Activated naive CD8-positive, alpha-beta T cell treated with anti-CD3 and anti-CD28 coated beads, Interleukin-2, amount 50 U/mL, for 24 hours (primary cell): Measurements from ENCODE around the gene SMYD3.

Experiments used
- ATAC-seq: fragments of 150-1000 bp; cut with Tn5 transposase; one replicate; pipeline ENCODE4 v1.10.0; 2021
- DNase-seq: peaks from one replicate; pipeline ENCODE4 v3.0.0; 2021
- H3K27ac Mint-ChIP-seq: one replicate; pipeline ENCODE4 v1.8.0; 2021; ENCODE audit warnings: mild to moderate bottlenecking, mixed read lengths
- H3K27me3 Mint-ChIP-seq: one replicate; pipeline ENCODE4 v1.8.0; 2021; ENCODE audit warnings: mixed read lengths
- H3K36me3 Mint-ChIP-seq: one replicate; pipeline ENCODE4 v1.8.0; 2021; ENCODE audit warnings: low read depth, mixed read lengths
- H3K4me1 Mint-ChIP-seq: one replicate; pipeline ENCODE4 v1.8.0; 2021; ENCODE audit warnings: mixed read lengths
- H3K4me3 Mint-ChIP-seq: one replicate; pipeline ENCODE4 v1.8.0; 2021; ENCODE audit warnings: mild to moderate bottlenecking, moderate library complexity, mixed read lengths
- H3K9me3 Mint-ChIP-seq: one replicate; pipeline ENCODE4 v1.8.0; 2021; ENCODE audit warnings: mixed read lengths

The SMYD3 gene

GRCh38 chr1:246506674-246507481 lies at the start of gene SMYD3:
Gene SMYD3, minus strand, starts transcription at chr1:246507279.
- peak within 1 kb of the TSS; percentile 88 for H3K4me3 Mint-ChIP-seq
- H3K27ac Mint-ChIP-seq, result peak within 1 kb of the TSS; percentile 84
- H3K9me3 Mint-ChIP-seq, result no peaks in the 10 kb centered on the region

GRCh38 chr1:246554201-246554600 lies 47.1 kb upstream of the SMYD3 start:
- peaks cover 1% of the 10 kb centered on the region for H3K4me1 Mint-ChIP-seq
- H3K9me3 Mint-ChIP-seq, result no peaks in the 10 kb centered on the region
- peaks cover 42% of the 10 kb centered on the region for H3K36me3 Mint-ChIP-seq
- ATAC-seq (no peak), DNase-seq (no peak)
- H3K4me3 Mint-ChIP-seq, result no peak overlapping the region
- H3K27me3 Mint-ChIP-seq, result no peaks in the 10 kb centered on the region
- H3K27ac Mint-ChIP-seq, result no peak overlapping the region

More at GRCh38 chr1:246506674-246507481, at the start of gene SMYD3:
- ATAC-seq (peak; percentile 91), DNase-seq (peak; percentile 84)
- H3K4me1 Mint-ChIP-seq, result peaks cover 25% of the 10 kb centered on the region
- no peaks in the 10 kb centered on the region for H3K27me3 Mint-ChIP-seq
- peaks cover 4% of the 10 kb centered on the region for H3K36me3 Mint-ChIP-seq

GRCh38 chr1:246552110-246552509 lies 45.0 kb upstream of the SMYD3 start:
- Mint-ChIP-seq H3K36me3 (peaks cover 40% of the 10 kb centered on the region), H3K4me3 (no peak overlapping the region), H3K27me3 (no peaks in the 10 kb centered on the region), H3K27ac (no peak overlapping the region), H3K9me3 (no peaks in the 10 kb centered on the region), H3K4me1 (peaks cover 1% of the 10 kb centered on the region)
- DNase-seq, result no peak
- ATAC-seq, result no peak

GRCh38 chr1:246550402-246550801 lies 43.3 kb upstream of the SMYD3 start:
- H3K4me1 Mint-ChIP-seq, result peaks cover 1% of the 10 kb centered on the region
- no peak for ATAC-seq
- H3K27ac Mint-ChIP-seq, result no peak overlapping the region

GRCh38 chr1:246549665-246550064 lies 42.6 kb upstream of the SMYD3 start:
- DNase-seq (no peak), ATAC-seq (no peak)
- no peaks in the 10 kb centered on the region for H3K4me1 Mint-ChIP-seq
- no peaks in the 10 kb centered on the region for H3K9me3 Mint-ChIP-seq
- H3K4me3 Mint-ChIP-seq, result no peak overlapping the region
- H3K27me3 Mint-ChIP-seq, result no peaks in the 10 kb centered on the region
- H3K36me3 Mint-ChIP-seq, result peaks cover 31% of the 10 kb centered on the region
- no peak overlapping the region for H3K27ac Mint-ChIP-seq

More at GRCh38 chr1:246550402-246550801, 43.3 kb upstream of the SMYD3 start:
- H3K9me3 Mint-ChIP-seq, result no peaks in the 10 kb centered on the region
- H3K27me3 Mint-ChIP-seq, result no peaks in the 10 kb centered on the region
- DNase-seq, result no peak
- peaks cover 36% of the 10 kb centered on the region for H3K36me3 Mint-ChIP-seq
- no peak overlapping the region for H3K4me3 Mint-ChIP-seq

GRCh38 chr1:246544001-246544400 lies 36.9 kb upstream of the SMYD3 start:
- Mint-ChIP-seq H3K4me1 (no peaks in the 10 kb centered on the region), H3K9me3 (no peaks in the 10 kb centered on the region), H3K27me3 (no peaks in the 10 kb centered on the region), H3K36me3 (peaks cover 33% of the 10 kb centered on the region), H3K27ac (no peak overlapping the region), H3K4me3 (no peak overlapping the region)
- ATAC-seq (no peak), DNase-seq (no peak)

GRCh38 chr1:246540738-246541491 lies 33.8 kb upstream of the SMYD3 start:
- DNase-seq (no peak), ATAC-seq (no peak)
- Mint-ChIP-seq H3K27ac (no peak overlapping the region), H3K4me3 (no peak overlapping the region), H3K9me3 (no peaks in the 10 kb centered on the region), H3K4me1 (no peaks in the 10 kb centered on the region), H3K36me3 (peaks cover 34% of the 10 kb centered on the region), H3K27me3 (no peaks in the 10 kb centered on the region)

GRCh38 chr1:246537887-246538286 lies 30.8 kb upstream of the SMYD3 start:
- no peak for DNase-seq
- H3K27me3 Mint-ChIP-seq, result no peaks in the 10 kb centered on the region
- H3K4me1 Mint-ChIP-seq, result no peaks in the 10 kb centered on the region
- H3K4me3 Mint-ChIP-seq, result no peak overlapping the region
- H3K9me3 Mint-ChIP-seq, result no peaks in the 10 kb centered on the region
- H3K27ac Mint-ChIP-seq, result no peak overlapping the region
- no peak for ATAC-seq
- H3K36me3 Mint-ChIP-seq, result peaks cover 21% of the 10 kb centered on the region

- H3K4me1 Mint-ChIP-seq, result no peaks in the 10 kb centered on the region
- no peak for ATAC-seq
Measured at GRCh38 chr1:246537441-246537840, 30.4 kb upstream of the SMYD3 start.

GRCh38 chr1:246534114-246534513 lies 27.0 kb upstream of the SMYD3 start:
- Mint-ChIP-seq H3K4me1 (no peaks in the 10 kb centered on the region), H3K36me3 (peaks cover 12% of the 10 kb centered on the region), H3K27me3 (no peaks in the 10 kb centered on the region), H3K9me3 (peaks cover 13% of the 10 kb centered on the region), H3K4me3 (no peak overlapping the region), H3K27ac (no peak overlapping the region)
- DNase-seq, result no peak
- no peak for ATAC-seq

More at GRCh38 chr1:246537441-246537840, 30.4 kb upstream of the SMYD3 start:
- no peaks in the 10 kb centered on the region for H3K9me3 Mint-ChIP-seq
- no peak for DNase-seq
- no peaks in the 10 kb centered on the region for H3K27me3 Mint-ChIP-seq
- H3K36me3 Mint-ChIP-seq, result peaks cover 21% of the 10 kb centered on the region
- H3K4me3 Mint-ChIP-seq, result no peak overlapping the region
- no peak overlapping the region for H3K27ac Mint-ChIP-seq

GRCh38 chr1:246533371-246533905 lies 26.4 kb upstream of the SMYD3 start:
- ATAC-seq (no peak), DNase-seq (no peak)
- no peaks in the 10 kb centered on the region for H3K27me3 Mint-ChIP-seq
- peaks cover 13% of the 10 kb centered on the region for H3K9me3 Mint-ChIP-seq
- H3K27ac Mint-ChIP-seq, result no peak overlapping the region
- no peak overlapping the region for H3K4me3 Mint-ChIP-seq
- peaks cover 7% of the 10 kb centered on the region for H3K36me3 Mint-ChIP-seq
- no peaks in the 10 kb centered on the region for H3K4me1 Mint-ChIP-seq

GRCh38 chr1:246532519-246532918 lies 25.4 kb upstream of the SMYD3 start:
- Mint-ChIP-seq H3K36me3 (peaks cover 4% of the 10 kb centered on the region), H3K4me1 (peaks cover under 1% of the 10 kb centered on the region), H3K4me3 (no peak overlapping the region), H3K27me3 (no peaks in the 10 kb centered on the region), H3K27ac (no peak overlapping the region), H3K9me3 (peaks cover 13% of the 10 kb centered on the region)
- ATAC-seq (no peak), DNase-seq (no peak)

GRCh38 chr1:246530482-246530881 lies 23.4 kb upstream of the SMYD3 start:
- DNase-seq (no peak), ATAC-seq (no peak)
- H3K36me3 Mint-ChIP-seq, result peaks cover 4% of the 10 kb centered on the region
- peaks cover 13% of the 10 kb centered on the region for H3K9me3 Mint-ChIP-seq
- H3K4me1 Mint-ChIP-seq, result peaks cover 5% of the 10 kb centered on the region
- H3K27me3 Mint-ChIP-seq, result no peaks in the 10 kb centered on the region
- H3K27ac Mint-ChIP-seq, result no peak overlapping the region
- no peak overlapping the region for H3K4me3 Mint-ChIP-seq

- ATAC-seq, result no peak
- no peak for DNase-seq
- peaks cover 5% of the 10 kb centered on the region for H3K4me1 Mint-ChIP-seq
- H3K4me3 Mint-ChIP-seq, result no peak overlapping the region
- H3K36me3 Mint-ChIP-seq, result peaks cover 4% of the 10 kb centered on the region
- H3K27ac Mint-ChIP-seq, result no peak overlapping the region
- H3K9me3 Mint-ChIP-seq, result peaks cover 13% of the 10 kb centered on the region
- no peaks in the 10 kb centered on the region for H3K27me3 Mint-ChIP-seq
Measured at GRCh38 chr1:246528933-246529731, 22.1 kb upstream of the SMYD3 start.
